Stimulated activated CD4-positive, alpha-beta T cell treated with anti-CD3 and anti-CD28 coated beads, Interleukin-1b, Interleukin-23, amount 100 ng/mL, for 4 hours (primary cell): Measurements from ENCODE around the gene ITPR2.

ENCODE experiments used
- DNase-seq, 2 donors: peaks; one replicate each; pipeline ENCODE4 v3.0.0-alpha.2; 2020; ENCODE audit warnings: low read depth in 2 of 2

Gene ITPR2

DNA sequence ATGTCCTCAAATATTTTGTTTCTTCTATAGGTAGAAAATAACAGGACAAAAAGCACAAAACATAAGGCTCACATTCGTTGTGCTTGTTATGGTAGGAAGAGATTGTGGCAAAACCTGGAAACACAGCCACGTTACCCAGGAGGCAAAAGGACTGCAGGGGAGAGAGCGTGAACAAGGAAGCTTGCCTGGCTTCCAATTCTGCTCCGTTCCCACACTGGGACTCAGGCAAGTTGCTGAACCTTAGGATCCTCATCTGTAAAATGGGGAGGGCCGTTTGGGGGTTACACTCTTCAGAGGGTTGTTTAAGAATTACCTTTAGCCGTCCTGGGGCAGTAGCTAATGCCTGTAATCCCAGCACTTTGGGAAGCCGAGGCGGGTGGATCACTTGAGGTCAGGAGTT, 432.4 kb downstream of the ITPR2 start:
- DNase-seq: no peak

DNA sequence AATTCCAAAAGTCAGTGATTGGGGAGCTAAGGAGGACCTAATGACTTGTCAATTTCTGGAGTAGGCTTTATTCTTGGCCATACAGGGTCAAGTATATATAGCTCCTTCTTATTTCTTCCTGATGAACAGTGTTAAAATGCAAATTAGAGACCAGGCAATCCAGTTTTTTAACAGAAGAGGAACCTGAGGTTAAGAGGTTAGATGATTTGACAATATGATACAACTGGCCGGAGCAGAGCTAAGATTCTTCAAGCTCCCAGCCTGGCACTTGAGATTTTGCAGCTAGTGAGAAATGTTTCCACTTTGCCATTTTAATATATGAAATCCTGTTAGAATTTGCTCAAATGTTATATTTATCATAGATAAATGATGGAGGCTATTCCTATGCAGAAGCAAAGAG, 433.6 kb downstream of the ITPR2 start:
- DNase-seq: no peak

DNA sequence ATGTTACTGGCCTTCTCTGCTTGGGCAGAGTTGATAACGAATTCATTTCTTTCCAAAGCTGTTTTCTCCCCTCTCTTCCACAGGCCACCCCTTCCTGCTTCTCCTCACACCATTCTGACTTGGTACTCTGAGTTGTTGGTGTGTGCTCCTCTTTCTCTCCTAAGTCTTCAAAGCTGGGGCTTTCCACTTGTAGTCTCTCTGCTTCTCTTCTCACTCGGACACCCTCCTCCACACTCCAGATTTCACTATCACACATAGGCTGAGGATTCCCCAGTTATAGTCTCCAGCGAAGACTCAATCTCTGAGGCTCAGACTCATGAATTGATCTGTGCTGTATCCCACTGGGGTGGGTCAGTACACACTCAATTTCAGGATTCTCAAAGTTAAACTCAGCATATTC, 436.6 kb downstream of the ITPR2 start:
- no peak for DNase-seq

- DNase-seq: no peak
Observed at GRCh38 chr12:26389343-26389742, 443.7 kb downstream of the ITPR2 start.

DNA sequence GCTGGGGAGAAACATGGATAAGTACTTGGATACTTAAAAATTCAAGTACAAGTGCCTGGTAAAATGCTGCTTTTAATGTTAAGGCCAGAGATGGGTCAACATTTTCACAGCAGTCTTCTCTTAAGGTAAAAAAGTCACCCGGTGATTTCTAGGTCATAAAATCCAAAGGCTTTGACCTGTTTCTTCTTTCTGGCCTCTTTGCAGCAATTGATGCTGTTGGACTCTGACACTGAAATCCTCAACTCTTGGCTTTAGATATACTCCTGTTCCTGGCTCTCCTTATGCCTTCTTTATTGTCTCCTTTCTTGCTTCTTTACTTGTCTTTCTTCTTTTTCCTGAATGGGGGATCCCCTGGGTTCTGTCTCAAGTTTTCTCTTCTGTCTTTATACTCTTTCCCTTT, 448.5 kb downstream of the ITPR2 start:
- DNase-seq: no peak

GRCh38 chr12:26383041-26383440, 450.0 kb downstream of the ITPR2 start:
- DNase-seq: no peak

- DNase-seq: no peak
Observed at GRCh38 chr12:26380897-26381296, 452.1 kb downstream of the ITPR2 start.

DNA sequence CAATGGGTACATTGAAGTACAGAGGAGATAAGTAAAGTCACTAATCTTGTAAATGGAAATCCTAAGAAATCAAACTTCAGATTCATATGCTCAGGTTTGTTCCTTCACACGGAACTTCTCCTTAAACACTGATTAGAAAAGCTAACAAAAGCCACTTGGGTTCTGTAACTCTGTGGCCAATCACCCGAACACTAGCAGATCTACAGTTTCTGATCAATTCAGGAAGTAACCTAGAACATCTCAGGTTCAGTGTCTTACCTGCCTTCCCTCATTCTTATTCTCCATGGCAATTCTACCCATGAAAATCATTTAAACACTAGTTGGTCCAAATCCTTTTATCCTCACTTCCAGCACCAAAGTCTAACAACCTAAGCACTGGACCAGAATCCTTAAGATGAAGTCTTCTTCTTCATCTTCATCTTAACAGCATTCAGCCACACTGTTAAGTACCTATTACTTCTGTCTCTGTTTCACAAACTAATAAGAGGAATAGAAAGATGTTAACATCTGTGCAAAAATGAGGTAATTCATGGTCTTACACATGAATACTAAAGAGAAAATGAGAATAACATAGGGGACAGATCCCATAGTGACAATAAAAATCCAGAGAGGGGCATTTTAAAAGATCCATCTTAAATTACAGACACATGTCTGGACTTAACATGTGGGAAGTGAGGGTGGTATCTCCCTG, 453.1 kb downstream of the ITPR2 start:
- no peak for DNase-seq

GRCh38 chr12:26378711-26379110, 454.3 kb downstream of the ITPR2 start:
- DNase-seq: no peak

GRCh38 chr12:26374934-26375680, 457.9 kb downstream of the ITPR2 start:
- DNase-seq: no peak

- DNase-seq: no peak
Observed at GRCh38 chr12:26373606-26374495, 459.1 kb downstream of the ITPR2 start.

- DNase-seq: no peak
Observed at GRCh38 chr12:26372866-26373265, 460.1 kb downstream of the ITPR2 start.

DNA sequence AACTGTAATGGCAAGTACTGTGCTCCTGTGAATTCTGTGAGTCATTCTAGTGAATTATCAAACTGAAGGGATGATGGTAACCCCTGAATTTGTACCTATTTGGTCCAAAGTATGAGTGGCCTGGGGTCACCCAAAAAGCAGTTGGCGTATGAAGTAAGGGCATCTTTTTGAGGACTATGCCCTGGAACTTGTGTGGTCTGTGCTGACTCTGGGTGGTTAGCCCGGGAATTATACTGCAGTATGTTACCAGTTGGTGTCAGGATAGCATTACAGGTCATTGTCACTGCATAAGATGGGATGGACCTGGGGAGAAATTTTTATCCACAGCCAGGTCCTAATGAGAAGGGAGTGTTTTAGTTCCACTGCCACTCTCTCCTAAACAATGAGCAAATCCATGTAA, 462.9 kb downstream of the ITPR2 start:
- DNase-seq: no peak

- no peak for DNase-seq
Observed at GRCh38 chr12:26369588-26369987, 463.4 kb downstream of the ITPR2 start.

DNA sequence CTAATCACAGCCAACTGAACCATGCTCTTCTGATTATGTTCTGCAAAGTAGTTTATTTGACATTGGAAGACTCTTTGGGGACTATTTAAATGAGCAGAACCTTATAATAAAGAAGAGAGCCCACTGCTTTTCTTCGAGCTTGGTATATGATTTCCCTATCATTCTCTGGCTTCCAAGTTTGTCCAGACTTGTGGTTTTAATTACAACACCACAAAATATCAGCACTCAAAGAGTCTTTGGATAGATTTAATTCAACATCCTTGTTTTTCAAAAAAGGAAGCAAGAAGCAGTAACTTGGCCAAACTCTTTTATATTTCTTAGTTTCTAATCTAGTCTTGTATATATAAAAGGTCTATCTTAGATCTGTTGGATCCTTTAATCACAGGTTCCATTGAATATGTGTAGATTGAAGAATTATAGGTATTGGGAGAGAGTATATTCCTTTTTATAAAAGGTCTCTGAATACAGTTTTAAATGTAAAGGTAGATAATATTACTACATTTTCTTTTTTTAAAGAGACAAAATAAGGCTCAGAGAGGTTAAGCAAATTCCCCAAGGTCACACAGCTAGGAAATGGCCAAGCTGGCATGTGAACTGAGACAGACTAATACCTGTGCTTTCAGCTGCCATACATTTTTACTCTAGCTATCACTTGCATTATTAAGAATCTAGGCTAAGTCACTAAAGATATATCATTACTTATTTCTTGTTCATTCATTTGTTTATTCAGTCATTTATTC, 464.8 kb downstream of the ITPR2 start:
- DNase-seq: no peak

DNA sequence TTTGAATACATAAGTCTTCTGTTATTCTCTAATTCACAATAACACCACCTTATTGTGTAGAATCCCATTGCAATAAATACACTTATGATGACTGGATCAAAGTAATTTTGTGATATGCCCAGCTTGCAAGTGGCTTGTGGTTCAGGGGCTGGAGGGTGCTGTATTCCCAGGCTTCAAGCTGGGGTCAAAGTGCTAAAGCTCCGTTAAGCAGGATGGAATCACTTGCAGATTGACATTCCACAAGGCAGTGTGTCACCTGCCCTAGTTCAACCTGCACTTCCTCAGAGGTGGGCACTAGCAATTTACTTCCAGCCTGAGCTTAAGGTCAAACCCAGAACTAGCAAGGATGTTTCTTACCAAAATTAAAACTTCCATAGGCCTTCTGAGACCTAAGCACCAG, 471.0 kb downstream of the ITPR2 start:
- DNase-seq: no peak

DNA sequence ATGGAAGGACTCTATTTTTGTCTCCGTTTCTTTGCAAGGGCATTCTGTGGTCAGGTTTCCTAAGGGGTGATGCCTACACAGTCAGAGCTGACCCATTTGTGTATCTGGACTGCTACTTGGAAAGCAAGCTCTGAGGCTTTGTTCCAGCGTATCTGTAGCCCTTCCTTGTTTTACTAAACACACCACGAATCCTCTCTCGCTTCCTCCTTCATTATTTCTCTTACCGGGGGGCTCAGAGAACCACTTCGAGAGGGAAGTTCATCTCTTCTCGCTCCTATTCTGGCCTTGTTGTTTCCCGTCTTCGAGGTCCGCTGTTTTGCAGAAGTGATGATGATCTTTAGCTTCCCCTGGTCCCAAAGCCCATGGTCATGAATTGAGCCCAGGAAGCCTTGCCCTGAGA, 472.9 kb downstream of the ITPR2 start:
- no peak for DNase-seq

DNA sequence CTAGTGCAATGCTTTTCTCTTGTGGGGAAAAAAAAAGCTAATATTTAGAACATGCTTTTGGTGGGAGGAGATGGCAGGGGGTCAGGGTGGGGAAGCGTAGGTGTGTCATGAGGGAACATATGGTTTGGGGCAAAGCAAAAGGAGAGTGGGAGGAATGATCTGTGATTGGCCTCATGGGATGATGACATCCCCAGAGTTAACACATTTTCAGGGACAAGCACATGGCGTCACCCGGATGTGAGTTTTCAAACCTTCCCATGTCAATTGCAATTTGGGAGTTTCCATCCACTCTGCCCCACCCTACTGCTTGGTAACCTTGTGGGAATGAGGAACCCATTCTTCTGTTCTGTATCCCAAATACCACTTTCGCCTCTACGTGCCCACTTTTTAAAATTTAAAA, 473.4 kb downstream of the ITPR2 start:
- no peak for DNase-seq

DNA sequence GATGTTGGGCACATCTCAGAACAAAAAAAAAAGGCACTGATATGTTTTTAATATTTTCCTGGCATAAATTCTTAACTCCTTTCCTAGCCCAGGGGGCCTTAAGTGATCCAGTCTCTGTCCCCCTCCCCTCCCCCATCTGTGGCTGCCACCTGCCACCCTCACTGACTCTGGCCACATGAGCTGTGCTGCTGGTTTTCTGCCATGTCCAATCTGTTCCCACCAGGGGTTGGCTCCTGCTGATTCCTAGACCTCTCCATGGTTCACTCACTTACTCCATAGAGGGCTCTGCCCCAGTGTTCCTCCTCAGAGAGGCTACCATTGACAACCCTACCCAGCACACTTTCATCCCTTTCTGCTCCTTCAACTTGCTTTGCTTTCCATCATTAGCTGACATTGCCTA, 474.3 kb downstream of the ITPR2 start:
- no peak for DNase-seq

GRCh38 chr12:26347300-26347699, 485.7 kb downstream of the ITPR2 start:
- DNase-seq: no peak

DNA sequence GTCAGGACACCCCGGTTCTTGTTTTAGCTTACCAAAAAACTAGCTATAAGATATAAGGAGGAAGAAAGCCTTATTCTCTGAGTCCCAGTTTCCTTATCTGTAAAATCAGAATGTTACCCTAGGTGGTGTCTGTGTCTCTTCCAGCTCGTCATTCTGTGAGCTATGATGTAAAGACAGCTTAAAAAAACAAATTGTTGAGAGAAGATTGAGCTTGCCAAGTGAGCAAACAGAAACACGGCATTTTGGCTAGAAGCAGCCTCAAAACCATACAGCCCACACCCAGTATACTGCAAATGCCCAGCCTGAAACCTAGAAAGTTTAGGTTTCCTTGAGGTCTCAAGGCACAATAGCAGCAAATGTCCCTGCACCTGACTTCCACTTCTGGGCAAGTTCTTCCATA, 486.3 kb downstream of the ITPR2 start:
- DNase-seq: no peak

DNA sequence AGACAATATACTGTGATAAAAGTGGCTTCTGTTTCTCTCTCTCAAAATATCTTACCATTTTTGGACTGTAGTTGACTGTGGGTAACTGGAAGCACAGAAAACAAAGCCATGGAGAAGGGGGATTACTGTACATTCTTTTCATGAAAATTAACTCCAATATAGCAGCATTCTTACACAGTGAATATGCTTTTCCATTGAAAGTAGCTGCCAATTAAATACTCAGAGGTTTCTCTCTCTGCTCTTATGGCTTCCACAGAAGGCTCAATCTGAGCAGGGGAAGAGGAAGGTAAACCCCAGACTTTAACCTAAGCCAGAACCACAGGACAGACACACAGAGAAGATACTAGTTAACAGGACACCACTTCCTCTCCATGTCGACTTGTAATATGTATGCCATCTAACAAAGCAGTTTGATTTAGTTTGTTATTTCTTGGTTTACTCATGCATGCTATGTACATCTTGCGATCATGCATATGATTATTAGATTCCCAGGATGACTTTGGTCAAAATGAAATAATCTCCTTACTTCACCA, 487.5 kb downstream of the ITPR2 start:
- DNase-seq: no peak
